GM23338 (cell line): Measurements from ENCODE around the gene WNK2. TPM values are rescaled to one million over a fixed set of nuclear protein-coding genes. Genes with fewer than 3 reads are reported as not detected.

Source experiments
- ATAC-seq: fragments of 200-7000 bp; cut with Tn5 transposase; 3 replicates; pipeline ENCODE4 v1.9.1; 2020
- DNase-seq: peaks from one replicate; pipeline ENCODE4 v3.0.0-alpha.2; 2015; ENCODE audit warnings: low spot score
- H2AFZ ChIP-seq: fragments of 200-600 bp; sonication (generic); 2 replicates; pipeline ENCODE4 v1.8.0; 2016; ENCODE audit warnings: antibody characterized with exemption, mild to moderate bottlenecking, moderate library complexity
- H3F3A ChIP-seq: fragments of 200-600 bp; sonication (generic); replicated peaks from 2 replicates; pipeline ENCODE4 v1.8.0; 2017; ENCODE audit warnings: antibody characterized with exemption, mixed run types, low read depth
- H3K27ac ChIP-seq: fragments of 200-600 bp; sonication (generic); 2 replicates; pipeline ENCODE4 v1.6.1; 2016; ENCODE audit warnings: low read depth
- H3K27me3 ChIP-seq: fragments of 200-600 bp; sonication (generic); 2 replicates; pipeline ENCODE4 v1.8.0; 2016; ENCODE audit warnings: mild to moderate bottlenecking, mixed run types, moderate library complexity; ENCODE audit not compliant: insufficient read depth
- H3K36me3 ChIP-seq: fragments of 200-600 bp; sonication (generic); 2 replicates; pipeline ENCODE4 v1.8.0; 2016; ENCODE audit warnings: mild to moderate bottlenecking; ENCODE audit not compliant: insufficient read depth
- H3K4me1 ChIP-seq: fragments of 200-600 bp; sonication (generic); 2 replicates; pipeline ENCODE4 v1.8.0; 2016; ENCODE audit warnings: mild to moderate bottlenecking, moderate library complexity; ENCODE audit not compliant: insufficient read depth
- H3K4me2 ChIP-seq: fragments of 200-600 bp; sonication (generic); 2 replicates; pipeline ENCODE4 v1.7.1; 2017; ENCODE audit warnings: mixed run types
- H3K4me3 ChIP-seq: fragments of 200-600 bp; sonication (generic); 2 replicates; pipeline ENCODE4 v1.6.1; 2016; ENCODE audit warnings: mixed run types
- H3K79me2 ChIP-seq: fragments of 200-600 bp; sonication (generic); replicated peaks from 2 replicates; pipeline ENCODE4 v1.8.0; 2017; ENCODE audit warnings: mild to moderate bottlenecking; ENCODE audit not compliant: insufficient read depth
- H3K9me2 ChIP-seq: fragments of 200-600 bp; sonication (generic); 2 replicates; pipeline ENCODE4 v1.8.0; 2017; ENCODE audit not compliant: insufficient read depth
- H4K20me1 ChIP-seq: fragments of 200-600 bp; sonication (generic); replicated peaks from 2 replicates; pipeline ENCODE4 v1.8.0; 2017; ENCODE audit warnings: mild to moderate bottlenecking; ENCODE audit not compliant: insufficient read depth
- H3K27ac Mint-ChIP-seq: 2 replicates; pipeline ENCODE4 v1.8.0; 2020; ENCODE audit warnings: inconsistent platforms, mild to moderate bottlenecking, moderate library complexity, mixed read lengths
- H3K27me3 Mint-ChIP-seq: 3 replicates; pipeline ENCODE4 v1.8.0; 2022; ENCODE audit warnings: low read depth, mild to moderate bottlenecking, moderate library complexity, mixed read lengths, inconsistent platforms; ENCODE audit not compliant: insufficient read depth, poor library complexity
- H3K36me3 Mint-ChIP-seq: 3 replicates; pipeline ENCODE4 v1.8.0; 2021; ENCODE audit warnings: low read depth, mild to moderate bottlenecking, inconsistent platforms, moderate library complexity, mixed read lengths
- H3K4me1 Mint-ChIP-seq: 3 replicates; pipeline ENCODE4 v1.8.0; 2020; ENCODE audit warnings: mild to moderate bottlenecking, inconsistent platforms, mixed read lengths
- H3K4me3 Mint-ChIP-seq: 3 replicates; pipeline ENCODE4 v1.8.0; 2021; ENCODE audit warnings: moderate library complexity, mild to moderate bottlenecking, inconsistent platforms, mixed read lengths
- H3K9me3 Mint-ChIP-seq: 3 replicates; pipeline ENCODE4 v1.8.0; 2020; ENCODE audit warnings: moderate library complexity, mild to moderate bottlenecking, inconsistent platforms, mixed read lengths
- CTCF ChIP-seq, 2 experiments: fragments of 200-600 bp in 1 of 2; sonication (generic) in 1 of 2; conservative IDR thresholded peaks; 2 replicates each; pipeline versions ENCODE4 v1.5.1 to v1.6.1; 2016 to 2017; ENCODE audit warnings: antibody characterized with exemption in 2 of 2, low read depth in 2 of 2, mild to moderate bottlenecking in 2 of 2, moderate library complexity in 1 of 2
- EZH2 ChIP-seq: fragments of 200-600 bp; sonication (generic); IDR thresholded peaks from one replicate; pipeline ENCODE4 v1.8.0; 2017; ENCODE audit warnings: antibody characterized with exemption, mild to moderate bottlenecking, low read depth; ENCODE audit not compliant: unreplicated experiment
- EZH2phosphoT487 ChIP-seq: fragments of 200-600 bp; sonication (generic); IDR thresholded peaks from one replicate; pipeline ENCODE4 v1.8.1; 2018; ENCODE audit warnings: antibody characterized with exemption; ENCODE audit not compliant: unreplicated experiment
- JUNB ChIP-seq: IDR thresholded peaks from one replicate; pipeline ENCODE4 v1.6.1; 2016; ENCODE audit warnings: antibody characterized with exemption; ENCODE audit not compliant: unreplicated experiment
- POLR2AphosphoS5 ChIP-seq: IDR thresholded peaks from 2 replicates; pipeline ENCODE4 v1.6.1; 2016; ENCODE audit warnings: antibody characterized with exemption, low read depth
- STAT1 ChIP-seq: IDR thresholded peaks from one replicate; pipeline ENCODE4 v1.6.1; 2016; ENCODE audit warnings: antibody characterized with exemption; ENCODE audit not compliant: unreplicated experiment
- ZNF114 ChIP-seq: fragments of 250-450 bp; sonication (Bioruptor Pico); IDR thresholded peaks from 2 replicates; pipeline ENCODE4 v1.5.0; 2020; ENCODE audit warnings: mild to moderate bottlenecking, moderate library complexity
- ZNF462 ChIP-seq: fragments of 250-450 bp; sonication (Bioruptor Pico); IDR thresholded peaks from 2 replicates; pipeline ENCODE4 v1.5.0; 2020; ENCODE audit warnings: mild to moderate bottlenecking, moderate library complexity
- polyA plus RNA-seq: library from polyadenylated mRNA; unstranded; fragments of >200 nt; fragmentation: Nextera tagmentation; extraction: Ambion mirVana; gene quantifications from 2 replicates; pipeline ENCODE4 v1.2.1, GENCODE V29; 2016
- total RNA-seq: library from RNA; depleted of rRNA; stranded (reverse); fragments of >200 nt; shearing (Covaris generic); gene quantifications from 2 replicates; pipeline ENCODE4 v1.2.3, GENCODE V29; 2014

Gene WNK2
- total and polyA plus RNA-seq, 2 experiments from 2014 or later, result 56.4 to 102 TPM

GRCh38 chr9:93174976-93175375, 9.0 kb upstream of the WNK2 start:
- Mint-ChIP-seq H3K36me3 (no peaks in the 10 kb centered on the region), H3K27ac (no peak overlapping the region), H3K4me3 (no peak overlapping the region), H3K9me3 (no peaks in the 10 kb centered on the region), H3K4me1 (no peaks in the 10 kb centered on the region), H3K27me3 (peaks cover 7% of the 10 kb centered on the region)
- Histone ChIP-seq H2AFZ (no peak overlapping the region), H3K27me3 (no peaks in the 10 kb centered on the region), H3K36me3 (no peaks in the 10 kb centered on the region), H3K4me1 (no peaks in the 10 kb centered on the region), H4K20me1 (no peaks in the 10 kb centered on the region), H3K27ac (no peak overlapping the region), H3K4me2 (no peak overlapping the region), H3K79me2 (no peaks in the 10 kb centered on the region), H3F3A (no peaks in the 10 kb centered on the region), H3K4me3 (no peak overlapping the region), H3K9me2 (no peaks in the 10 kb centered on the region)
- ATAC-seq (no peak), DNase-seq (no peak)
- TF ChIP-seq EZH2, result no peak

DNA sequence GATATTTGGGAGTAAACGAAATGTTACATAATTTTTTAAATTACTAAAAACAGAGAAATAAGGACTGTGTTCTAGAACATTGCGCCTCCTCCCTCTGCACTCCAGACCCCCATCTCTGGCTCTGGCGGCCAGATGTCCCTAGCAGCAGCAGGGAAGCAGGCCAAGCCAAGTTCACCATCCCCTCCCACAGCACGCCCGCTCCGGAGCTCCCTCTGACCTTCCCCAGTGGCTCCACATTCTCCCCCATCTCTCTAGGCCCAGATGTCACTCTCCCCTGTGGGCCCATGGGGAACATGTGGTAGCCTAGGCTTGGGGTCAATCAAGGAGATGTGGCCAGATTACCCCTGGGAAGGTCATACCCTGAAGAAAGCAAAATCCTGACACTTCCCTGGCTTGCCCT, 6.3 kb upstream of the WNK2 start:
- H3K27me3 Mint-ChIP-seq, result peaks cover 11% of the 10 kb centered on the region
- H3K27ac Mint-ChIP-seq, result no peak overlapping the region
- no peak overlapping the region for H3K27ac ChIP-seq
- H3K9me3 Mint-ChIP-seq, result no peaks in the 10 kb centered on the region
- H2AFZ ChIP-seq, result no peak overlapping the region
- no peak overlapping the region for H3K4me3 Mint-ChIP-seq
- H3K36me3 Mint-ChIP-seq, result no peaks in the 10 kb centered on the region
- DNase-seq (no peak), ATAC-seq (no peak)
- H3K27me3 ChIP-seq, result peaks cover 9% of the 10 kb centered on the region
- H3K36me3 ChIP-seq, result no peaks in the 10 kb centered on the region
- H3F3A ChIP-seq, result no peaks in the 10 kb centered on the region
- H3K4me1 Mint-ChIP-seq, result no peaks in the 10 kb centered on the region
- TF ChIP-seq ZNF114 (CRISPR knock-in tag), result no peak
- TF ChIP-seq POLR2AphosphoS5, result no peak
- no peak for TF ChIP-seq ZNF462 (CRISPR knock-in tag)
- TF ChIP-seq EZH2phosphoT487, result no peak
- no peak for TF ChIP-seq CTCF (conservative IDR thresholded peaks at IDR 0.05; ENCODE audit: low read depth in 2 of 2)
- TF ChIP-seq STAT1, result no peak
- TF ChIP-seq JUNB, result no peak
- no peaks in the 10 kb centered on the region for H3K9me2 ChIP-seq
- no peak overlapping the region for H3K4me3 ChIP-seq
- H3K79me2 ChIP-seq, result no peaks in the 10 kb centered on the region
- no peaks in the 10 kb centered on the region for H4K20me1 ChIP-seq
- no peak overlapping the region for H3K4me2 ChIP-seq
- H3K4me1 ChIP-seq, result no peaks in the 10 kb centered on the region
